ENCODE measurements around the gene MYO1B.

The MYO1B gene

DNA sequence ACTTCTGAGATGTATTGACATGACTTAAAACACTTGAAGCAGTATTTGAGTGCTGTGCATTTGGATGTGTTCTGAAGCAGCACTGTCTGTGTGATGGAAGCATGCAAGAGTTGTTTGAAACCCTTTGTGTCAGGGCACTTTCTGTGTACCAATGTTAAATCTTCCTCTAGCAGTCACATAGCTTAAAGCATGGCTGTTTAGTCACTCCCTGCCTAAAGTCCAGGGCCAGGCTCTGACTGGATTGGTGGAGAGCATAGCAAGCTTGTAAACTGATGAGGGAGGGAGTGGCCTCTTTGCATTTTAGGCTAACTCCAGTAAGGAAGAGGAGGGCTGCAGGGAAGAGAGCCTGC is 73.5 kb downstream of the MYO1B start:
- Histone ChIP-seq H3K27ac (ENCODE audit: low read depth, low read length) (no peak overlapping the region), H4K20me1 (ENCODE audit: low read depth, low read length) (no peaks in the 10 kb centered on the region), H3K27me3 (ENCODE audit: low read length) (no peaks in the 10 kb centered on the region), H3K9ac (ENCODE audit: low read length) (no peak overlapping the region), H3K9me3 (ENCODE audit: insufficient read depth, low read length) (no peaks in the 10 kb centered on the region), H3K9me2 (replicated peaks; ENCODE audit: insufficient read depth, low read length) (no peaks in the 10 kb centered on the region), H3K79me2 (ENCODE audit: insufficient read depth, low read length) (no peaks in the 10 kb centered on the region), H3K4me3 (ENCODE audit: insufficient read depth, low read length, poor library complexity, severe bottlenecking) (no peak overlapping the region), H2AFZ (ENCODE audit: low read depth, low read length, severe bottlenecking) (no peak overlapping the region), H3F3A (ENCODE audit: insufficient read depth) (no peaks in the 10 kb centered on the region), H3K4me2 (ENCODE audit: low read depth, low read length, poor library complexity, severe bottlenecking) (no peak overlapping the region), H3K36me3 (ENCODE audit: low read length) (no peaks in the 10 kb centered on the region)
- TF ChIP-seq EZH2phosphoT487 (conservative IDR thresholded peaks at IDR 0.05; ENCODE audit: low read length): no peak
- TF ChIP-seq, protein P1, sequence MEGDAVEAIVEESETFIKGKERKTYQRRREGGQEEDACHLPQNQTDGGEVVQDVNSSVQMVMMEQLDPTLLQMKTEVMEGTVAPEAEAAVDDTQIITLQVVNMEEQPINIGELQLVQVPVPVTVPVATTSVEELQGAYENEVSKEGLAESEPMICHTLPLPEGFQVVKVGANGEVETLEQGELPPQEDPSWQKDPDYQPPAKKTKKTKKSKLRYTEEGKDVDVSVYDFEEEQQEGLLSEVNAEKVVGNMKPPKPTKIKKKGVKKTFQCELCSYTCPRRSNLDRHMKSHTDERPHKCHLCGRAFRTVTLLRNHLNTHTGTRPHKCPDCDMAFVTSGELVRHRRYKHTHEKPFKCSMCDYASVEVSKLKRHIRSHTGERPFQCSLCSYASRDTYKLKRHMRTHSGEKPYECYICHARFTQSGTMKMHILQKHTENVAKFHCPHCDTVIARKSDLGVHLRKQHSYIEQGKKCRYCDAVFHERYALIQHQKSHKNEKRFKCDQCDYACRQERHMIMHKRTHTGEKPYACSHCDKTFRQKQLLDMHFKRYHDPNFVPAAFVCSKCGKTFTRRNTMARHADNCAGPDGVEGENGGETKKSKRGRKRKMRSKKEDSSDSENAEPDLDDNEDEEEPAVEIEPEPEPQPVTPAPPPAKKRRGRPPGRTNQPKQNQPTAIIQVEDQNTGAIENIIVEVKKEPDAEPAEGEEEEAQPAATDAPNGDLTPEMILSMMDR (IDR thresholded peaks at IDR 0.05; ENCODE audit: insufficient read depth, low read length, poor library complexity, severe bottlenecking): no peak

DNA sequence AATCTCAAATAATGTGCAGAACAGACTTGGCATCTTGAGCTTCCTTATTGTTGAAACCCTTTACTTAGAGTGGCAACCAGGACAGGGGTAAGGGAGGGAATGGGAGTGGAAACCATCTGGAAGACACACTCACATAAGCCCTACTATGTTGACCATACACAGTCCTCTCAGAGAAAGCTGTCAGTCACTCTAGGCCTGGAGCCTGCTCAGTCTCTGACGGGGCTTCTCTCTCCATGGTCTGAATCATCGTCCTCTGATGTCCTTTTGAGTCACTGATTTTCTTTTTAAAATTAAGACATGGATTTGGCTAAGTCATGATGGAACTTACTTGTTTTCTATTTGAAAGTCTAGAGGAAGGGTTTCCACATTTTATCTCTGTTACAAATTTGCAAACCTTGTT is 74.0 kb downstream of the MYO1B start:
- TF ChIP-seq, protein P1 (IDR thresholded peaks at IDR 0.05; ENCODE audit: insufficient read depth, low read length, poor library complexity, severe bottlenecking): no peak
- TF ChIP-seq EZH2phosphoT487 (conservative IDR thresholded peaks at IDR 0.05; ENCODE audit: low read length): no peak
- no peak overlapping the region for H3K27ac ChIP-seq (ENCODE audit: low read depth, low read length)

DNA sequence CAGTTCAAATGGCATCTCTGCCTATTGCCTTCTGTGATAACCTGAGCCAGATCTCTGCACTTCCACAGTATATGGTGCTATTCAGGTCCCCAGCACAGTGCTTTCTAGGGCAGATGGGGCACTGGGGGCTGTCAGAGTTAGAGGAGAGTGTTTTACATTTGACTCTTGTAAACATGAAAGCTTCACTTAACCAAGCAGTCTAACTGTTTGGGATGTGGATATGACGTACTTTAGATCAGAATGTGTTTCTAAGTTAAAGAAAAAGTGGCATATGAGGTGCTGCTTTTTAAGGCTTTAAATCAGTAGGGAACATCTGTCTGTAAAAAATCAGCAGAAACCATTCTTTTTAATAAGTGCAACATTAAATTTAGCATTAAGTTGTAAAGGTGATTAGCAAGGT is 75.7 kb downstream of the MYO1B start:
- no peak overlapping the region for H2AFZ ChIP-seq (ENCODE audit: low read depth, low read length, severe bottlenecking)
- no peak overlapping the region for H3K27ac ChIP-seq (ENCODE audit: low read depth, low read length)
- H3K79me2 ChIP-seq (ENCODE audit: insufficient read depth, low read length): no peaks in the 10 kb centered on the region
- H3K9me3 ChIP-seq (ENCODE audit: insufficient read depth, low read length): no peaks in the 10 kb centered on the region
- no peaks in the 10 kb centered on the region for H3K27me3 ChIP-seq (ENCODE audit: low read length)
- no peaks in the 10 kb centered on the region for H4K20me1 ChIP-seq (ENCODE audit: low read depth, low read length)
- no peaks in the 10 kb centered on the region for H3K36me3 ChIP-seq (ENCODE audit: low read length)
- no peak overlapping the region for H3K4me2 ChIP-seq (ENCODE audit: low read depth, low read length, poor library complexity, severe bottlenecking)
- H3K4me3 ChIP-seq (ENCODE audit: insufficient read depth, low read length, poor library complexity, severe bottlenecking): no peak overlapping the region
- no peak overlapping the region for H3K9ac ChIP-seq (ENCODE audit: low read length)
- no peaks in the 10 kb centered on the region for H3K9me2 ChIP-seq (replicated peaks; ENCODE audit: insufficient read depth, low read length)
- H3F3A ChIP-seq (ENCODE audit: insufficient read depth): no peaks in the 10 kb centered on the region
- TF ChIP-seq, protein P1 (IDR thresholded peaks at IDR 0.05; ENCODE audit: insufficient read depth, low read length, poor library complexity, severe bottlenecking): no peak
- no peak for TF ChIP-seq EZH2phosphoT487 (conservative IDR thresholded peaks at IDR 0.05; ENCODE audit: low read length)

More for the DNA sequence above, 74.0 kb downstream of the MYO1B start:
- Histone ChIP-seq H2AFZ (ENCODE audit: low read depth, low read length, severe bottlenecking) (no peak overlapping the region), H3K9me2 (replicated peaks; ENCODE audit: insufficient read depth, low read length) (no peaks in the 10 kb centered on the region), H4K20me1 (ENCODE audit: low read depth, low read length) (no peaks in the 10 kb centered on the region), H3K4me3 (ENCODE audit: insufficient read depth, low read length, poor library complexity, severe bottlenecking) (no peak overlapping the region), H3K4me2 (ENCODE audit: low read depth, low read length, poor library complexity, severe bottlenecking) (no peak overlapping the region), H3K9me3 (ENCODE audit: insufficient read depth, low read length) (no peaks in the 10 kb centered on the region), H3K36me3 (ENCODE audit: low read length) (no peaks in the 10 kb centered on the region), H3F3A (ENCODE audit: insufficient read depth) (no peaks in the 10 kb centered on the region), H3K79me2 (ENCODE audit: insufficient read depth, low read length) (no peaks in the 10 kb centered on the region), H3K27me3 (ENCODE audit: low read length) (no peaks in the 10 kb centered on the region), H3K9ac (ENCODE audit: low read length) (no peak overlapping the region)

Measured in SU-DHL-6 (cell line).